IPS-18c (cell line): Measurements from ENCODE around the gene ILK.
A peak's percentile ranks its signal among the peaks of the same experiment; 100 is the strongest.

Source experiments
- H3K4me3 ChIP-seq: 2 replicates; pipeline ENCODE4 v1.7.0; 2013; ENCODE audit warnings: low read depth, mild to moderate bottlenecking, low read length, moderate library complexity; ENCODE audit not compliant: insufficient read depth
- H3K9me3 ChIP-seq: one replicate; pipeline ENCODE4 v1.6.1; 2013; ENCODE audit warnings: mild to moderate bottlenecking, low read length, moderate library complexity; ENCODE audit not compliant: control insufficient read depth, insufficient read depth

ILK gene

DNA sequence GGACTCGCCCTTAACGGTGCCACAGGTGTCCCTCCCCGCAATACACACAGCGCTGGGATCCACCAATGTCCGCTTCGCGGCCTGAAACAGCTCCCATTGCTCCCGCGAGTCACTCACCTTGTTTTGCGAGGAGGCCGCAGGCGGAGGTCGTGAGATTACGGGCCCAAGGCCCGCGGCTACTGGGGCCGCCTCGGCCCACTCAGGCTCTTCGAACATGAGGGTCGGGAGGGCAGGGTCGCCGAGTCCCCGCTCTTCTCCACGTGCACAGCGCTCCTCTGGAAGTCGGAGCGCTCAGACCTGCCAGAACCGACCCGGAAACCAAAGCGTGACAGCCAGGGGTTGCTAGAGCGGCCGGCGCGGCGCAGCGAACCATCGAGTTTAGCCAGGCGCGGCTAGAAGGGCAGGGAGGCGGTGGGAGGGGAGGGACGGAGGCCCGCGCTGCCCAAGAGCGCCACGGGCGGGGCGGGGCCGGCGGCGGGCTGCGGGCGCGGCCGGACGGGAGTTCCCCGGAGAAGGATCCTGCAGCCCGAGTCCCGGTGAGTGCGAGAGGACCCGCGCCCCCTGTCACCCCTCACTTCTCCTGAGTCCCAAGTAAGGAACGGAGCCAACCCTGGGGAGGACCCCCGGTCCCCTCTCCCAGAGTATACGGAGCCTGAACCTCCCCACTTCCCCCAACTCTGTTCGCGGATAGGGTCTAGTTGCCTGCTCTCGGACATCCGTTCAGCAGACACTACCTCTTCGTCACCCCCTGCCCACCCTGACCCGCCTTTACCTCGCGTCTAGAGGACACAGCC, at the start of gene ILK, which contains the start of gene RRP8:
Gene ILK, plus strand, starts transcription at position 488 of the 794 bp plus-strand sequence. CDS start 498 bp downstream, outside the sequence.
Gene RRP8, minus strand, starts transcription at position 330 of the 794 bp plus-strand sequence. Its CDS starts 114 bp downstream, at position 216.
- H3K4me3 ChIP-seq, result peak within 1 kb of the TSS; percentile 96
- H3K9me3 ChIP-seq, result no peaks in the 10 kb centered on the region

GRCh38 chr11:6554828-6555706, 48.5 kb upstream of the ILK start:
- Histone ChIP-seq H3K4me3 (no peak overlapping the region), H3K9me3 (no peaks in the 10 kb centered on the region)

DNA sequence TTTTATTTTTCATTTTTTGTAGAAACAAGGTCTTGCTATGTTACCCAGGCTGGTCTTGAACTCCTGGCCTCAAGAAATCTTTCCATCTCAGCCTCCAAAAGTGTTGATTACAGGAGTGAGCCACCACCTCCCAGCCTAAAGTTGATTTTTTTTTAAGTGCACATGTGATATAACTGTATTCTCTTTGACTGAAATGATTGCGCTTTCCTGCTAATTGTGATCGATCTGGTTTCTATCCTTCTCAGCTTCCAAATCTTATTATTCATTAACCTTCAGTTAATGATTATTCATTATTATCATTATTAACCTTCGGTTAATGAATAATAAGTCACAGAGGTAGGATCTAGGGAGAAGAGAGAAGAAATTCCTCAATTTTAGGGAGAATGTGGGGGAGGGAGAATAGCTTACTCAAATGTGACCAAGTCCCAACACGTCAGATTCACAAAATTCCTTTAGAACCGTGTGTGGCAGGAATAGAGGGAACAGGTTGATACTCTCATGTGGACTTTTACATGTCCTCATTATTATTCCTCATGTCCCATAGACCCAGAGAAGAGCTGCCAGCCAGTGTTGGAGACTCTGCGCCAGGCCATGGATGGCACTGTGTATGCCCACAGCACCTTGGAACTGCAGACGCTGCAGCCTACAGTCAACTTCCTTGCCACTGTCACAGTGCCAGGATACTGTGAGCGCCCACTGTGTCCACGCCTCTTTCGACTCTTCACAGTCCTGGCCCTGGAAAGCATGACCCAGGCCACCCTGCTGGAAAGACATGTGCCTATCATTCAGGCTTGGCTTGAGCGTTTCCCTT, 47.2 kb upstream of the ILK start:
- Histone ChIP-seq H3K4me3 (no peak overlapping the region), H3K9me3 (no peaks in the 10 kb centered on the region)

DNA sequence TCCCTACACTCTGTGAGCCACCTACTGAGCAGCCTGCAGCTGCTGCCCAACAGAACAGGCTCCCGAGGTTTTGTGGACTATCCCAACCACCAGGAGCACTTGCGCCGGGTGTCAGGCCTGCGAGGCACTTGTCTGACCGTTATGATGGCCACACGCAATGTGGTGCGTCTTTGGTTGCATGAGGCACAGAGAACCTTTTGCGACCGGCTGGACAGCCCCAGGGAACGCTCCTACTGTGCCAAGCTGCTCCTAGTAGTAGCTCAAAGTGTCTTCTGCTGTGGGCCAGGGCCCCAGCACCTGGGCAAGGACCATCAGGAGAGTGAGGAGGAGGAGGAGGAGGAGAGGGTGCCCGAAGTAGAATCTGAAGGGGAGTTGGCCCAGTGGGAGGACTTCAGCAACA, 46.5 kb upstream of the ILK start:
- Histone ChIP-seq H3K4me3 (no peak overlapping the region), H3K9me3 (no peaks in the 10 kb centered on the region)

- Histone ChIP-seq H3K4me3 (no peak overlapping the region), H3K9me3 (no peaks in the 10 kb centered on the region)
Measured at GRCh38 chr11:6557761-6558674, 45.6 kb upstream of the ILK start.

- Histone ChIP-seq H3K9me3 (no peaks in the 10 kb centered on the region), H3K4me3 (no peak overlapping the region)
Measured at GRCh38 chr11:6559369-6559768, 44.2 kb upstream of the ILK start.

DNA sequence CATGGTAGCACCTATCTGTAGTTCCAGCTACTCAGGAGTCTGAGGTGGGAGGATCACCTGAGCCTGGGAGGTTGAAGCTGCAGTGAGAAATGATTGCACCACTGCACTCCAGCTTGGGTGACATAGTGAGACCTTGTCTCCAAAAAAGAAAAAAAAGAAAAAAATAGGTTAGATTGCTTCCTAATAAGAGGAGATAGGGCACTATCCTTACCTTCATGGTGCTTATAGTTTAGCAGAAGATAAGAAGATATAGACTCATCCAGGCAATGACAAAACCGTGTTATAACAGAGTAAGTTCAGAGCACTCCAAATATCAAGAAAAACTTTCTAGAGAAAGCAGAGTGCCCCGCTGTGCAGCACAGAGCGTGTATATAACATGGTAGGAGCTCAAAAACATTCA, 42.3 kb upstream of the ILK start:
- Histone ChIP-seq H3K9me3 (no peaks in the 10 kb centered on the region), H3K4me3 (no peak overlapping the region)

DNA sequence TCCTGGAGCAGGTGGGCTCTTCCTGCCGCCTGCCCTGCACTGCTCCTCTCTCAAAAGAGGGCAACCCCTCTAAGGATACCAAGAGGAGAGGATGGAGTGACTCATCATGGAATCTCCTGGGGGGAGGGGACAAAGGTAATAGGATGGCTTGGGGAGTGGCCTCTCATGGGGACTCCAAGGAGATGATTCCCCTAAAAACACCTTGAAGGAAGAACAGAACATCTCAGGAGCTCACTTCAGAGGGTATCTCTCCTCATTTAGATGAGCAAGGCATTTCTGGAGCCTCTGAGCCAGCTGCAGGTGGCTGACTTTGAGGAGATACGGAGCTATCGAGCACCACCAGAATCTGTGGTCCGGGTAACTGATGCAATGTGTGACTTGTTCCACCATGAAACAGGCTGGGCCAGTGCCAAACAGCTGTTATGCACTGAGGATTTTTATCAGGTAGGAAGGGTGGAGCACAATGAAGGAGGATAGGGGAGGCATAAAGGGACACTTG, 40.4 kb upstream of the ILK start:
- H3K9me3 ChIP-seq, result no peaks in the 10 kb centered on the region
- no peak overlapping the region for H3K4me3 ChIP-seq

GRCh38 chr11:6563667-6564066, 39.9 kb upstream of the ILK start:
- Histone ChIP-seq H3K9me3 (no peaks in the 10 kb centered on the region), H3K4me3 (no peak overlapping the region)

DNA sequence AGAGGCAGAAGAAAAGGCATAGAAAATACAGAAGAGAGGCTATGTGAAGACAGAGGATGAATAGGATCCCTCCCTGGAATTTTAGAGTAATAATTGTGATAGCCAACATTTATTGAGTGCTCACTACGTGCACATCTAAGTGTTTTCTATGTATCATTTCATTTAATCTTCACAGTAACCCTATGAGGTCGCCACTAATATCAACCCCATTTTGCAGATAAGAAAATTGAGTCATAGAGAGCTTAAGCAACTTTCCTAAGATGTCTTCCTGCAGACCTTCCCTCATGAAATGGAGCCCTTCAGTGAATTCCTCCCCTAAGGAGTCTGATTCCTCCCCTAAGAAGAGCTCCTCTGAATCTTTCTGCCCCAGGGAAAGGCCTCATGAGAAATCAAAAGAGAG, 38.2 kb upstream of the ILK start:
- Histone ChIP-seq H3K4me3 (no peak overlapping the region), H3K9me3 (no peaks in the 10 kb centered on the region)

DNA sequence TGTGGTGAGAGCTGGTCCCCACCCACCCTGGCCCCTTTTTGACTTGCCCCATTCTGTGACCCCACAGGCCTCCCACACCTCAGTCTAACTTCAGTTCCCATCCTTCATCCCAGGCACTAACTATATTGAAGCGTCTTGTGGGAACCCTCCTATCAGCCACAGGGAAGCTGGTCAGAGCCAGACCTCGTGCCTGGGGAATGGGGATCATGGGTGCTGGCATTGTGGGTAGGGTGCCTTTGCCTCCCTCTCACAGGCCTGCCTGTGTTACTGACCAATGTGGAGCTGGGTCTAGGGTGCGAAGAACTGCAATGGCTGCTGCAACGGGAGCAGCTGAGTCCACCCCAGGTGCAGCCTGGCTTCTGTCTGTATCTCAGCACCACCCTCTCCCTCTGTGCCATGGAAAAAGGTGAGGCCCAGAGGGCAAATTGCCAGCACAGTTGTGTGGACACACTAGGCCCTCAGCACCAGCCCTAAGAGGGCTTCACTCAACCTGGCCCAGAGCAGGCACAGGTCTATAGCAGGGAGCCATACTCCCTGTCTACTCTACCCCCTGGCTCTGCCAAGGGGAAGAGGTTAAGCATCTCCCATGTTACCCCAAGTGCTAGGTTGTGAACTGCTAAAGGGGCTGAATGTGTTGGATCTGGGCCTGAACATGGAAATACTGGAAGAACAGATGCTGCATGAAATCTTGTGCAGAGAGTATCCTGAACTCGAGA, 37.4 kb upstream of the ILK start:
- H3K9me3 ChIP-seq, result no peaks in the 10 kb centered on the region
- H3K4me3 ChIP-seq, result no peak overlapping the region

- no peaks in the 10 kb centered on the region for H3K9me3 ChIP-seq
Measured at GRCh38 chr11:6566704-6567370, 36.7 kb upstream of the ILK start.

DNA sequence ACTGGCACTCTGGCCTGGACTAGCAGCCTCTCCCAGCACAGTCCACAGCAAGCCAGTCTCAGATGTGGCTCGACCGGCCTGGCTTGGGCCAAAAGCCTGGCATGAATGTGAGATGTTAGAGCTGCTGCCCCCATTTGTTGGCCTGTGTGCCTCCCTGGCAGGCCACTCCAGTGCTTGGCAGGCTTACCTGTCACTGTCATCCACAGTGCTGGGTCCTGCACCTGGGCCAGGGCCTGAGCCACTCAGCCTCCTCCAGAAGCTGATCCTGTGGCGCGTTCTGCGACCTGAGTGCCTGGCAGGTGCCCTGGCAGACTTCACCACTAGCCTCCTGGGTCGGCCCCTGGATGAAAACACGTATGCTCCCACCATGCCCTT, 36.2 kb upstream of the ILK start:
- Histone ChIP-seq H3K4me3 (no peak overlapping the region), H3K9me3 (no peaks in the 10 kb centered on the region)

More at GRCh38 chr11:6566704-6567370, 36.7 kb upstream of the ILK start:
- H3K4me3 ChIP-seq, result no peak overlapping the region

GRCh38 chr11:6568191-6568918, 35.2 kb upstream of the ILK start:
- H3K9me3 ChIP-seq, result no peaks in the 10 kb centered on the region
- H3K4me3 ChIP-seq, result no peak overlapping the region

DNA sequence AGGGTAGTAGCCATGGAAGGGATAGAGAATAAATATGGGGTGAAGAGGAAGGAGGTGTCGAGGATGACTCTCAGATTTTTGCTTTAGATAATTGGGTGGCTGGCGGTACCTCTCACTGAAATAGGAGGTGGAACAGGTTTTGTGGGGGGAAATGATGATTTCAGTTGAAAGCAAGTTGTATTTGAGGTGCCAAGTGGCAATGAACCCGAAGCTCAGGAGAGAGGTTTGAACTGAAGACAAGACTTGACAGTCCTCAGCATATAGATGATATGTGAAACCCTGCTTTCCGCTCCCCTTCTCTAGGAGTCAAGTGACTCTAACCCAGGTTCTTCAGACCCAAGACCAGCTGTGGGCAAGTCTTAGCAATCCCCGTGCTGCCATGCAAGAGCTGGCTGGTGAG, 33.9 kb upstream of the ILK start:
- Histone ChIP-seq H3K9me3 (no peaks in the 10 kb centered on the region), H3K4me3 (no peak overlapping the region)
